ENCODE results near the gene TRERF1. TPM values are rescaled to one million over a fixed set of nuclear protein-coding genes. Genes with fewer than 3 reads are reported as not detected.

TRERF1 gene
- total RNA-seq, 4 donors from 2014 or later: 1.6 to 4.1 (median 2.6) TPM

Other genes with a start within 250 kb of the TRERF1 start
- 10 to 100 TPM; 35.2 to 42.5 (median 36.9) TPM for gene MRPS10, start 234.1 kb downstream of the TRERF1 start, total RNA-seq
- gene UBR2, start 112.1 kb upstream of the TRERF1 start, total RNA-seq: 10 to 100 TPM; 36.3 to 54.0 (median 44.3) TPM

Data from thyroid gland (tissue), 4 donors.